Measurements from ENCODE around the gene VMP1.
"Not testable (repeated sequence)": the region's sequence is repeated elsewhere in the genome, so short reads cannot be mapped to it uniquely, and the experiment has no call there.

VMP1 gene

GRCh38 chr17:59827721-59828477 lies 120.4 kb downstream of the VMP1 start:
- no peaks in the 10 kb centered on the region for H3K9me2 ChIP-seq (replicated peaks; ENCODE audit: insufficient read depth, low read length)
- no peak overlapping the region for H3K4me2 ChIP-seq (ENCODE audit: low read depth, low read length, poor library complexity, severe bottlenecking)
- H3K4me3 ChIP-seq (ENCODE audit: insufficient read depth, low read length, poor library complexity, severe bottlenecking) = no peak overlapping the region
- H3K27me3 ChIP-seq (ENCODE audit: low read length) = no peaks in the 10 kb centered on the region
- H3K79me2 ChIP-seq (ENCODE audit: insufficient read depth, low read length) = no peaks in the 10 kb centered on the region
- TF ChIP-seq CTCF (IDR thresholded peaks at IDR 0.05; ENCODE audit: insufficient read depth, low read length, poor library complexity, severe bottlenecking) (no peak), EZH2phosphoT487 (conservative IDR thresholded peaks at IDR 0.05; ENCODE audit: low read length) (no peak)
- no peak overlapping the region for H2AFZ ChIP-seq (ENCODE audit: low read depth, low read length, severe bottlenecking)
- H3F3A ChIP-seq (ENCODE audit: insufficient read depth) = 0 out of 2 replicates have a peak, but pooled peaks cover 3% of the 10 kb centered on the region
- no peaks in the 10 kb centered on the region for H3K9me3 ChIP-seq (ENCODE audit: insufficient read depth, low read length)
- H3K27ac ChIP-seq (ENCODE audit: low read depth, low read length) = peak overlapping the region; percentile 18; the same call in 1 of the 2 replicates
- no peaks in the 10 kb centered on the region for H4K20me1 ChIP-seq (ENCODE audit: low read depth, low read length)
- H3K36me3 ChIP-seq (ENCODE audit: low read length) = no peaks in the 10 kb centered on the region
- no peak overlapping the region for H3K9ac ChIP-seq (ENCODE audit: low read length)

GRCh38 chr17:59828478-59828760 lies 121.0 kb downstream of the VMP1 start:
- H3K27me3 ChIP-seq (ENCODE audit: low read length) = no peaks in the 10 kb centered on the region
- H3F3A ChIP-seq (ENCODE audit: insufficient read depth) = 0 out of 2 replicates have a peak, but pooled peaks cover 3% of the 10 kb centered on the region
- H3K9ac ChIP-seq (ENCODE audit: low read length) = no peak overlapping the region
- H3K27ac ChIP-seq (ENCODE audit: low read depth, low read length) = peak overlapping the region; percentile 18; the same call in 1 of the 2 replicates
- no peak for TF ChIP-seq EZH2phosphoT487 (conservative IDR thresholded peaks at IDR 0.05; ENCODE audit: low read length)
- TF ChIP-seq CTCF (IDR thresholded peaks at IDR 0.05; ENCODE audit: insufficient read depth, low read length, poor library complexity, severe bottlenecking) = no peak
- H3K9me2 ChIP-seq (replicated peaks; ENCODE audit: insufficient read depth, low read length) = no peaks in the 10 kb centered on the region
- no peak overlapping the region for H3K4me2 ChIP-seq (ENCODE audit: low read depth, low read length, poor library complexity, severe bottlenecking)
- no peak overlapping the region for H2AFZ ChIP-seq (ENCODE audit: low read depth, low read length, severe bottlenecking)
- no peaks in the 10 kb centered on the region for H3K9me3 ChIP-seq (ENCODE audit: insufficient read depth, low read length)
- no peaks in the 10 kb centered on the region for H3K36me3 ChIP-seq (ENCODE audit: low read length)
- H3K4me3 ChIP-seq (ENCODE audit: insufficient read depth, low read length, poor library complexity, severe bottlenecking) = no peak overlapping the region
- no peaks in the 10 kb centered on the region for H3K79me2 ChIP-seq (ENCODE audit: insufficient read depth, low read length)
- no peaks in the 10 kb centered on the region for H4K20me1 ChIP-seq (ENCODE audit: low read depth, low read length)

GRCh38 chr17:59828819-59829216 lies 121.4 kb downstream of the VMP1 start:
- Histone ChIP-seq H3K9ac (ENCODE audit: low read length) (peak overlapping the region; percentile 10; the same call in 1 of the 2 replicates), H3K27ac (ENCODE audit: low read depth, low read length) (peak overlapping the region; percentile 36; the same call in 1 of the 2 replicates), H3K4me2 (ENCODE audit: low read depth, low read length, poor library complexity, severe bottlenecking) (peak overlapping the region; percentile 46)
- H4K20me1 ChIP-seq (ENCODE audit: low read depth, low read length); H3K4me3 ChIP-seq (ENCODE audit: insufficient read depth, low read length, poor library complexity, severe bottlenecking); H3F3A ChIP-seq (ENCODE audit: insufficient read depth); H3K79me2 ChIP-seq (ENCODE audit: insufficient read depth, low read length); H3K36me3 ChIP-seq (ENCODE audit: low read length); H2AFZ ChIP-seq (ENCODE audit: low read depth, low read length, severe bottlenecking); H3K9me3 ChIP-seq (ENCODE audit: insufficient read depth, low read length); H3K9me2 ChIP-seq (replicated peaks; ENCODE audit: insufficient read depth, low read length); H3K27me3 ChIP-seq (ENCODE audit: low read length): not testable (repeated sequence)

GRCh38 chr17:59829217-59830006 lies 122.0 kb downstream of the VMP1 start:
- H3K9me2 ChIP-seq (replicated peaks; ENCODE audit: insufficient read depth, low read length) = no peaks in the 10 kb centered on the region
- peaks cover 6% of the 10 kb centered on the region; the same call in 1 of the 2 replicates for H3F3A ChIP-seq (ENCODE audit: insufficient read depth)
- no peak overlapping the region for H2AFZ ChIP-seq (ENCODE audit: low read depth, low read length, severe bottlenecking)
- H3K27ac ChIP-seq (ENCODE audit: low read depth, low read length) = peak overlapping the region; percentile 36; the same call in 1 of the 2 replicates
- H3K9me3 ChIP-seq (ENCODE audit: insufficient read depth, low read length) = no peaks in the 10 kb centered on the region
- no peaks in the 10 kb centered on the region for H3K79me2 ChIP-seq (ENCODE audit: insufficient read depth, low read length)
- no peaks in the 10 kb centered on the region for H3K27me3 ChIP-seq (ENCODE audit: low read length)
- H3K4me2 ChIP-seq (ENCODE audit: low read depth, low read length, poor library complexity, severe bottlenecking) = peak overlapping the region; percentile 46
- H4K20me1 ChIP-seq (ENCODE audit: low read depth, low read length) = no peaks in the 10 kb centered on the region
- H3K4me3 ChIP-seq (ENCODE audit: insufficient read depth, low read length, poor library complexity, severe bottlenecking) = no peak overlapping the region
- H3K9ac ChIP-seq (ENCODE audit: low read length) = peak overlapping the region; percentile 10; the same call in 1 of the 2 replicates
- no peak for TF ChIP-seq EZH2phosphoT487 (conservative IDR thresholded peaks at IDR 0.05; ENCODE audit: low read length)
- H3K36me3 ChIP-seq (ENCODE audit: low read length) = no peaks in the 10 kb centered on the region
